ENCODE measurements around the gene OR52D1. TPM values are rescaled to one million over a fixed set of nuclear protein-coding genes. Genes with fewer than 3 reads are reported as not detected.

The OR52D1 gene
- total RNA-seq, 2 donors from 2014 or later = not detected

GRCh38 chr11:5507933-5508305 lies 19.4 kb downstream of the OR52D1 start:
- intact Hi-C loops (cut with DNase I) = no loop called here
- ATAC-seq = no peak
- no peak for DNase-seq

- intact Hi-C loops (cut with DNase I) = no loop called here
- DNase-seq (no peak), ATAC-seq (no peak)
These were observed 20.1 kb downstream of the OR52D1 start for GRCh38 chr11:5508605-5509004.

- ATAC-seq = no peak
- intact Hi-C loops (cut with DNase I) = no loop called here
- DNase-seq = no peak
These were observed 21.3 kb downstream of the OR52D1 start, which contains the start of gene UBQLN3 for GRCh38 chr11:5509803-5510202. Gene UBQLN3 (minus strand): TSS chr11:5509957. CDS start chr11:5509558, 399 bp downstream.

- intact Hi-C loops (cut with DNase I) = no loop called here
- ATAC-seq (no peak), DNase-seq (no peak)
These were observed 26.4 kb downstream of the OR52D1 start for GRCh38 chr11:5514841-5515240.

- DNase-seq (no peak), ATAC-seq (no peak)
- intact Hi-C loops (cut with DNase I) = no loop called here
These were observed 28.1 kb downstream of the OR52D1 start, which contains the start of gene UBQLNL for GRCh38 chr11:5516599-5516998. Gene UBQLNL (minus strand): TSS chr11:5516699. CDS start chr11:5516441, 258 bp downstream.

GRCh38 chr11:5521540-5521939 lies 33.1 kb downstream of the OR52D1 start:
- ATAC-seq (no peak), DNase-seq (no peak)
- intact Hi-C loops (cut with DNase I) = no loop called here

- DNase-seq = no peak
- no peak for ATAC-seq
- intact Hi-C loops (cut with DNase I) = no loop called here
These were observed 33.8 kb downstream of the OR52D1 start for GRCh38 chr11:5522308-5522707.

- ATAC-seq (no peak), DNase-seq (no peak)
- intact Hi-C loops (cut with DNase I) = no loop called here
These were observed 36.3 kb downstream of the OR52D1 start for GRCh38 chr11:5524756-5525155.

- ATAC-seq (no peak), DNase-seq (no peak)
- intact Hi-C loops (cut with DNase I) = no loop called here
These were observed 39.2 kb downstream of the OR52D1 start for GRCh38 chr11:5527716-5528115.

GRCh38 chr11:5528495-5528894 lies 40.0 kb downstream of the OR52D1 start:
- ATAC-seq (no peak), DNase-seq (no peak)
- intact Hi-C loops (cut with DNase I) = no loop called here

GRCh38 chr11:5531053-5531831 lies 42.8 kb downstream of the OR52D1 start:
- intact Hi-C loops (cut with DNase I) = no loop called here
- ATAC-seq = no peak
- DNase-seq = no peak

- intact Hi-C loops (cut with DNase I) = no loop called here
- DNase-seq = no peak
These were observed 45.6 kb downstream of the OR52D1 start for GRCh38 chr11:5534046-5534445.

GRCh38 chr11:5536482-5536881 lies 48.0 kb downstream of the OR52D1 start:
- ATAC-seq (no peak), DNase-seq (no peak)
- intact Hi-C loops (cut with DNase I) = no loop called here

More at GRCh38 chr11:5534046-5534445, 45.6 kb downstream of the OR52D1 start:
- no peak for ATAC-seq

Other genes with a start within 250 kb of the OR52D1 start
- not detected for gene HBG1, start 238.8 kb upstream of the OR52D1 start, total RNA-seq
- not detected for gene HBG2, start 233.9 kb upstream of the OR52D1 start, total RNA-seq
- gene HBE1, start 218.7 kb upstream of the OR52D1 start, total RNA-seq = not detected
- not detected for gene OR51B4, start 186.7 kb upstream of the OR52D1 start, total RNA-seq
- not detected for gene OR51B2, start 164.4 kb upstream of the OR52D1 start, total RNA-seq
- gene OR51B5, start 145.2 kb upstream of the OR52D1 start, total RNA-seq = not detected
- not detected for gene OR51B6, start 137.2 kb upstream of the OR52D1 start, total RNA-seq
- not detected for gene OR51M1, start 104.9 kb upstream of the OR52D1 start, total RNA-seq
- not detected for gene OR51Q1, start 66.6 kb upstream of the OR52D1 start, total RNA-seq
- not detected for gene OR51I1, start 47.2 kb upstream of the OR52D1 start, total RNA-seq
- not detected for gene OR51I2, start 39.4 kb upstream of the OR52D1 start, total RNA-seq
- gene UBQLN3, start 21.3 kb downstream of the OR52D1 start, total RNA-seq = under 1 TPM; 0.13 to 0.15 TPM
- gene UBQLNL, start 28.0 kb downstream of the OR52D1 start, total RNA-seq = under 1 TPM; 0.12 to 0.16 TPM
- not detected for gene OR52H1, start 59.9 kb downstream of the OR52D1 start, total RNA-seq
- not detected for gene OR52B6, start 92.2 kb downstream of the OR52D1 start, total RNA-seq
- gene TRIM6, start 108.0 kb downstream of the OR52D1 start, total RNA-seq = 1 to 10 TPM; 1.1 to 1.2 TPM
- gene TRIM34, start 136.3 kb downstream of the OR52D1 start, total RNA-seq = 1 to 10 TPM; 2.3 to 3.4 TPM
- gene TRIM5, start 196.4 kb downstream of the OR52D1 start, total RNA-seq = 10 to 100 TPM; 14.2 to 14.8 TPM
- gene TRIM22, start 201.1 kb downstream of the OR52D1 start, total RNA-seq = 10 to 100 TPM; 29.6 to 33.7 TPM
- not detected for gene OR56B1, start 247.8 kb downstream of the OR52D1 start, total RNA-seq

Measured in left cardiac atrium (tissue), 4 donors.